DND-41 (cell line): ENCODE data around the gene ADH5.

Experiments used
- ATAC-seq: fragments of 200-7000 bp; cut with Tn5 transposase; 3 replicates; pipeline ENCODE4 v1.9.1; 2021; ENCODE audit warnings: low read depth; ENCODE audit not compliant: insufficient read depth
- DNase-seq: peaks from one replicate; pipeline ENCODE4 v3.0.0-alpha.2; 2020
- H2AFZ ChIP-seq: 2 replicates; pipeline ENCODE4 v1.6.0; 2012; ENCODE audit warnings: low read depth, low read length
- H3K27ac ChIP-seq: 2 replicates; pipeline ENCODE4 v1.5.1; 2012; ENCODE audit warnings: low read length, inconsistent platforms
- H3K27me3 ChIP-seq: fragments of 200-600 bp; sonication (generic); 2 replicates; pipeline ENCODE4 v1.6.0; 2012; ENCODE audit warnings: low read length, mild to moderate bottlenecking, inconsistent platforms; ENCODE audit not compliant: insufficient read depth, poor library complexity
- H3K36me3 ChIP-seq: 2 replicates; pipeline ENCODE4 v1.5.1; 2012; ENCODE audit warnings: low read length, inconsistent platforms; ENCODE audit not compliant: insufficient read depth
- H3K4me1 ChIP-seq: 2 replicates; pipeline ENCODE4 v1.5.1; 2012; ENCODE audit warnings: mild to moderate bottlenecking, low read length; ENCODE audit not compliant: insufficient read depth
- H3K4me2 ChIP-seq: 2 replicates; pipeline ENCODE4 v1.6.0; 2012; ENCODE audit warnings: mild to moderate bottlenecking, moderate library complexity, low read length, inconsistent platforms; ENCODE audit not compliant: insufficient read depth
- H3K4me3 ChIP-seq, 2 experiments: fragments of 200-600 bp in 1 of 2; shearing (Covaris generic) in 1 of 2; 2 replicates each; pipeline ENCODE4 v1.5.1; 2012 to 2016; ENCODE audit warnings: inconsistent platforms in 2 of 2, low read length in 2 of 2, mild to moderate bottlenecking in 2 of 2, low read depth in 1 of 2, moderate library complexity in 1 of 2
- H3K79me2 ChIP-seq: 2 replicates; pipeline ENCODE4 v1.6.0; 2012; ENCODE audit warnings: low read length, inconsistent platforms; ENCODE audit not compliant: insufficient read depth
- H3K9ac ChIP-seq: 2 replicates; pipeline ENCODE4 v1.6.0; 2012; ENCODE audit warnings: low read depth, mild to moderate bottlenecking, inconsistent platforms, low read length, moderate library complexity
- H3K9me3 ChIP-seq: 2 replicates; pipeline ENCODE4 v1.5.1; 2012; ENCODE audit warnings: low read length, moderate library complexity, mild to moderate bottlenecking, inconsistent platforms; ENCODE audit not compliant: insufficient read depth, severe bottlenecking
- H4K20me1 ChIP-seq: 2 replicates; pipeline ENCODE4 v1.6.0; 2012; ENCODE audit warnings: low read length; ENCODE audit not compliant: insufficient read depth
- CTCF ChIP-seq: IDR thresholded peaks from 2 replicates; pipeline ENCODE4 v1.5.1; 2012; ENCODE audit warnings: borderline replicate concordance, low read length, moderate library complexity, mild to moderate bottlenecking; ENCODE audit not compliant: poor library complexity, severe bottlenecking; ENCODE audit errors: extremely low read depth
- EZH2 ChIP-seq: IDR thresholded peaks from 3 replicates; pipeline ENCODE4 v1.6.1; 2012; ENCODE audit warnings: borderline replicate concordance, low read depth, mild to moderate bottlenecking, moderate library complexity, low read length, inconsistent platforms; ENCODE audit not compliant: severe bottlenecking

Gene ADH5

GRCh38 chr4:99088481-99089365 lies at the start of gene ADH5:
TSS of gene ADH5 (minus strand) at chr4:99088788. CDS start at chr4:99088700, 88 bp downstream.
- Histone ChIP-seq H3K27ac (peak within 1 kb of the TSS; percentile 92), H3K36me3 (peaks cover 22% of the 10 kb centered on the region), H2AFZ (peak within 1 kb of the TSS; percentile 95), H3K9me3 (no peaks in the 10 kb centered on the region), H3K4me1 (peaks cover 33% of the 10 kb centered on the region), H3K27me3 (no peaks in the 10 kb centered on the region), H3K79me2 (peaks cover 59% of the 10 kb centered on the region), H4K20me1 (peaks cover 10% of the 10 kb centered on the region), H3K4me3 (peak within 1 kb of the TSS; percentile 74 to 86), H3K9ac (peak within 1 kb of the TSS; percentile 85), H3K4me2 (peak within 1 kb of the TSS; percentile 81)
- ATAC-seq (peak; percentile 90), DNase-seq (peak; percentile 90)
- TF ChIP-seq EZH2 = no peak
- TF ChIP-seq CTCF = no peak

GRCh38 chr4:99136329-99136728 lies 47.7 kb upstream of the ADH5 start:
- H3K9me3 ChIP-seq = no peaks in the 10 kb centered on the region
- no peak overlapping the region for H3K4me3 ChIP-seq
- no peak overlapping the region for H3K4me2 ChIP-seq
- no peaks in the 10 kb centered on the region for H3K36me3 ChIP-seq
- H3K27me3 ChIP-seq = no peaks in the 10 kb centered on the region
- no peak overlapping the region for H3K27ac ChIP-seq
- ATAC-seq = no peak
- no peak for DNase-seq
- H4K20me1 ChIP-seq = no peaks in the 10 kb centered on the region
- no peaks in the 10 kb centered on the region for H3K79me2 ChIP-seq
- H2AFZ ChIP-seq = no peak overlapping the region
- no peak overlapping the region for H3K9ac ChIP-seq
- TF ChIP-seq EZH2 (no peak), CTCF (no peak)
- no peaks in the 10 kb centered on the region for H3K4me1 ChIP-seq

- Histone ChIP-seq H3K4me1 (no peaks in the 10 kb centered on the region), H3K36me3 (no peaks in the 10 kb centered on the region), H4K20me1 (no peaks in the 10 kb centered on the region), H3K9me3 (no peaks in the 10 kb centered on the region), H3K4me3 (no peak overlapping the region), H3K27ac (no peak overlapping the region), H3K27me3 (no peaks in the 10 kb centered on the region), H3K4me2 (no peak overlapping the region), H3K9ac (no peak overlapping the region), H3K79me2 (no peaks in the 10 kb centered on the region), H2AFZ (no peak overlapping the region)
- no peak for ATAC-seq
- TF ChIP-seq CTCF (no peak), EZH2 (no peak)
- no peak for DNase-seq
Observed at GRCh38 chr4:99135541-99136162, 47.1 kb upstream of the ADH5 start.
